Stomach (tissue), 9 donors: ENCODE results near the gene NCAM1. TPM values are rescaled to one million over a fixed set of nuclear protein-coding genes. Genes with fewer than 3 reads are reported as not detected.

Source experiments
- DNase-seq, 2 donors: peaks; one replicate each; pipeline versions ENCODE4 v3.0.0 to v3.0.0-alpha.2; 2013 to 2019
- H3K27ac ChIP-seq, 5 donors: fragments of 200-600 bp in 4 of 5; sonication (generic) in 4 of 5; one replicate each; pipeline ENCODE4 v1.5.1; 2013 to 2019; ENCODE audit warnings: mild to moderate bottlenecking in 1 of 5, moderate library complexity in 1 of 5
- H3K27me3 ChIP-seq, 3 donors: fragments of 200-600 bp; sonication (generic); one replicate each; pipeline ENCODE4 v1.5.1; 2017 to 2019; ENCODE audit warnings: mixed run types in 1 of 3
- H3K36me3 ChIP-seq, 4 donors: fragments of 200-600 bp; sonication (generic); 1 replicate in 3 of 4; 2 replicates in 1 of 4; pipeline ENCODE4 v1.5.1; 2016 to 2019
- H3K4me1 ChIP-seq, 4 donors: fragments of 200-600 bp; sonication (generic); one replicate each; pipeline ENCODE4 v1.5.1; 2016 to 2019
- H3K4me3 ChIP-seq, 4 donors: fragments of 200-600 bp; sonication (generic) in 3 of 4; one replicate each; pipeline ENCODE4 v1.5.1; 2016 to 2019; ENCODE audit warnings: mild to moderate bottlenecking in 1 of 4
- H3K9me3 ChIP-seq, 4 donors: fragments of 200-600 bp; sonication (generic); one replicate each; pipeline ENCODE4 v1.5.1; 2016 to 2019
- CTCF ChIP-seq, 7 experiments: fragments of 450-650 bp in 4 of 7; fragments of 200-600 bp in 3 of 7; sonication (generic) in 3 of 7; IDR thresholded peaks; one replicate each; pipeline ENCODE4 v1.5.1; 2016 to 2019; ENCODE audit warnings: antibody characterized with exemption in 7 of 7, control low read depth in 2 of 7, mild to moderate bottlenecking in 1 of 7
- EP300 ChIP-seq: sonication (generic); formaldehyde crosslinking; IDR thresholded peaks from one replicate; pipeline ENCODE4 v1.6.1; 2017; ENCODE audit warnings: antibody characterized with exemption
- POLR2A ChIP-seq, 4 donors: fragments of 450-650 bp; IDR thresholded peaks; one replicate each; pipeline ENCODE4 v1.6.1; 2016; ENCODE audit warnings: antibody characterized with exemption in 4 of 4, control low read depth in 2 of 4, mild to moderate bottlenecking in 1 of 4, moderate library complexity in 1 of 4
- POLR2AphosphoS5 ChIP-seq, 3 donors: sonication (generic); formaldehyde crosslinking; IDR thresholded peaks; one replicate each; pipeline ENCODE4 v1.6.1; 2016; ENCODE audit warnings: antibody characterized with exemption in 3 of 3
- WGBS, 5 donors: extraction: QIAGEN DNeasy Blood & Tissue Kit in 3 of 5; methylation state at CpG; one replicate each; pipeline versions ENCODE4 v1.1.5 to v1.1.7; 2013 to 2018; 5-methylcytosine and 5-hydroxymethylcytosine counted together
- intact Hi-C: fragments of 100-400 bp; cut with DNase I; formaldehyde crosslinking; loops from one replicate; pipeline ENCODE4 v1.15.1; 2023; ENCODE audit warnings: low total_unique reads
- polyA plus RNA-seq, 3 donors: library from polyadenylated mRNA; stranded (reverse); fragments of 200-250 nt; gene quantifications; one replicate each; pipeline ENCODE4 v1.2.3, GENCODE V29; 2013
- total RNA-seq, 5 donors: library from RNA; depleted of rRNA; stranded (reverse); fragments of >200 nt; gene quantifications; one replicate each; pipeline versions ENCODE4 v1.1.0 to v1.2.3, GENCODE V29; 2014 to 2016
- donor health status: healthy with polysubstance abuse.
- donor health status: Bipolar disorder and iron deficiency.
- donor health status: healthy.

NCAM1 gene
- total and polyA plus RNA-seq, 8 donors: 5.7 to 84.8 (median 28.9) TPM

GRCh38 chr11:113087706-113088105 lies 126.5 kb downstream of the NCAM1 start:
- no peaks in the 10 kb centered on the region for H3K27me3 ChIP-seq
- no peak for TF ChIP-seq POLR2AphosphoS5 (IDR thresholded peaks at IDR 0.05)
- TF ChIP-seq EP300: no peak
- TF ChIP-seq CTCF (IDR thresholded peaks at IDR 0.05): no peak
- H3K9me3 ChIP-seq: no peaks in the 10 kb centered on the region
- H3K36me3 ChIP-seq: no peaks in the 10 kb centered on the region
- intact Hi-C loops: no loop called here
- H3K4me1 ChIP-seq: peaks cover 0 to 8% (median 0%) of the 10 kb centered on the region in 4 donors
- no peak for DNase-seq
- H3K27ac ChIP-seq: no peak overlapping the region
- no peak overlapping the region for H3K4me3 ChIP-seq
- 74 to 87% (median 82%) methylated on average over 4 of the region's 4 CpGs for WGBS, 5 donors

- no peak overlapping the region for H3K27ac ChIP-seq
- no peak overlapping the region for H3K4me3 ChIP-seq
- no peaks in the 10 kb centered on the region for H3K27me3 ChIP-seq
- H3K9me3 ChIP-seq: no peaks in the 10 kb centered on the region
- 71 to 85% (median 78%) methylated on average over 4 of the region's 4 CpGs for WGBS, 5 donors
- intact Hi-C loops: no loop called here
- no peak for TF ChIP-seq POLR2A (IDR thresholded peaks at IDR 0.05)
- no peak for TF ChIP-seq CTCF (IDR thresholded peaks at IDR 0.05)
- H3K36me3 ChIP-seq: no peaks in the 10 kb centered on the region
- peaks cover 0 to 8% (median 0%) of the 10 kb centered on the region in 4 donors for H3K4me1 ChIP-seq
- DNase-seq: no peak
Observed at GRCh38 chr11:113090716-113091480, 129.7 kb downstream of the NCAM1 start.

GRCh38 chr11:113091481-113091780 lies 130.2 kb downstream of the NCAM1 start:
- TF ChIP-seq CTCF (IDR thresholded peaks at IDR 0.05) (no peak), POLR2A (IDR thresholded peaks at IDR 0.05) (no peak), POLR2AphosphoS5 (IDR thresholded peaks at IDR 0.05) (no peak), EP300 (no peak)
- Histone ChIP-seq H3K27ac (no peak overlapping the region), H3K27me3 (no peaks in the 10 kb centered on the region), H3K4me3 (no peak overlapping the region), H3K36me3 (no peaks in the 10 kb centered on the region), H3K9me3 (no peaks in the 10 kb centered on the region), H3K4me1 (peaks cover 0 to 8% (median 0%) of the 10 kb centered on the region in 4 donors)
- intact Hi-C loops: no loop called here
- no peak for DNase-seq
- 55 to 74% (median 63%) methylated on average over 1 of the region's 1 CpG for WGBS, 5 donors

GRCh38 chr11:113096648-113097047 lies 135.4 kb downstream of the NCAM1 start:
- TF ChIP-seq CTCF (IDR thresholded peaks at IDR 0.05): no peak
- TF ChIP-seq EP300: no peak
- no peak for TF ChIP-seq POLR2A (IDR thresholded peaks at IDR 0.05)
- TF ChIP-seq POLR2AphosphoS5 (IDR thresholded peaks at IDR 0.05): no peak
- intact Hi-C loops: no loop called here
- DNase-seq: no peak
- no peak overlapping the region for H3K4me3 ChIP-seq
- 41 to 63% (median 55%) methylated on average over 1 of the region's 1 CpG for WGBS, 5 donors
- no peak overlapping the region for H3K27ac ChIP-seq
- H3K36me3 ChIP-seq: no peaks in the 10 kb centered on the region
- peaks cover 0 to under 1% (median 0%) of the 10 kb centered on the region in 4 donors for H3K4me1 ChIP-seq
- no peaks in the 10 kb centered on the region for H3K9me3 ChIP-seq
- no peaks in the 10 kb centered on the region for H3K27me3 ChIP-seq
